Measurements from ENCODE around the gene TLCD3B. TPM values are rescaled to one million over a fixed set of nuclear protein-coding genes. Genes with fewer than 3 reads are reported as not detected.

TLCD3B gene
- total RNA-seq, 3 donors from 2014 or later, result 0.38 to 0.46 TPM; not detected in 1

- Histone ChIP-seq H3K4me3 (no peak overlapping the region), H3K9me3 (no peaks in the 10 kb centered on the region), H3K4me1 (ENCODE audit: low read depth) (peaks cover 45% of the 10 kb centered on the region), H3K36me3 (ENCODE audit: low read depth) (peaks cover 20% of the 10 kb centered on the region)
- intact Hi-C loops (cut with DNase I, micrococcal nuclease), result no loop called here
- ATAC-seq (no peak), DNase-seq (no peak)
- TF ChIP-seq, protein P1, sequence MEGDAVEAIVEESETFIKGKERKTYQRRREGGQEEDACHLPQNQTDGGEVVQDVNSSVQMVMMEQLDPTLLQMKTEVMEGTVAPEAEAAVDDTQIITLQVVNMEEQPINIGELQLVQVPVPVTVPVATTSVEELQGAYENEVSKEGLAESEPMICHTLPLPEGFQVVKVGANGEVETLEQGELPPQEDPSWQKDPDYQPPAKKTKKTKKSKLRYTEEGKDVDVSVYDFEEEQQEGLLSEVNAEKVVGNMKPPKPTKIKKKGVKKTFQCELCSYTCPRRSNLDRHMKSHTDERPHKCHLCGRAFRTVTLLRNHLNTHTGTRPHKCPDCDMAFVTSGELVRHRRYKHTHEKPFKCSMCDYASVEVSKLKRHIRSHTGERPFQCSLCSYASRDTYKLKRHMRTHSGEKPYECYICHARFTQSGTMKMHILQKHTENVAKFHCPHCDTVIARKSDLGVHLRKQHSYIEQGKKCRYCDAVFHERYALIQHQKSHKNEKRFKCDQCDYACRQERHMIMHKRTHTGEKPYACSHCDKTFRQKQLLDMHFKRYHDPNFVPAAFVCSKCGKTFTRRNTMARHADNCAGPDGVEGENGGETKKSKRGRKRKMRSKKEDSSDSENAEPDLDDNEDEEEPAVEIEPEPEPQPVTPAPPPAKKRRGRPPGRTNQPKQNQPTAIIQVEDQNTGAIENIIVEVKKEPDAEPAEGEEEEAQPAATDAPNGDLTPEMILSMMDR (IDR thresholded peaks at IDR 0.05), result no peak
These were observed 36.5 kb upstream of the TLCD3B start for GRCh38 chr16:30067584-30067916.

DNA sequence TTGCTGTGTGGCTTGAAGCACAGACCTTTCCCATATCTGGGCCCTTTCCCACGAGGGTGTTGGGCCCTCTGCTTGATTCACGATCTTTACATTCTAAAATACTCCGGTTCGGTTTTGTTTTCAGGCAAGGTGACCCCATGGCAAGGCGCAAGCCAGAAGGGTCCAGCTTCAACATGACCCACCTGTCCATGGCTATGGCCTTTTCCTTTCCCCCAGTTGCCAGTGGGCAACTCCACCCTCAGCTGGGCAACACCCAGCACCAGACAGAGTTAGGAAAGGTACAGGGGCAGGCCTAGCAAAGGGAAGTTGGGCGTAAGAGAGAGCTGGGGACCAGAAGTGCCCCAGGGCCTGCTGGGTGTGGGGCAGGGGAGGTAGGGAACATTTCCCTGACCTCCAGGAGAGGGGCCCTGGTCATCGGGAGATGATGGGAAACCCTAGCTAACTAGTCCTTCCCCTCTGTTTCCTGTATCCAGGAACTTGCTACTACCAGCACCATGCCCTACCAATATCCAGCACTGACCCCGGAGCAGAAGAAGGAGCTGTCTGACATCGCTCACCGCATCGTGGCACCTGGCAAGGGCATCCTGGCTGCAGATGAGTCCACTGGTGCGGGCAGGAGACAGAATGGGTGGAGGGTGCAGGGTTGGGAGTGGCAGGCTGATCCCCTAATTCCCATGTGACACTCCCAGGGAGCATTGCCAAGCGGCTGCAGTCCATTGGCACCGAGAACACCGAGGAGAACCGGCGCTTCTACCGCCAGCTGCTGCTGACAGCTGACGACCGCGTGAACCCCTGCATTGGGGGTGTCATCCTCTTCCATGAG is 35.9 kb upstream of the TLCD3B start:
- intact Hi-C loops (cut with DNase I, micrococcal nuclease), result no loop called here
- TF ChIP-seq, protein P1 (IDR thresholded peaks at IDR 0.05), result no peak
- H3K4me3 ChIP-seq, result peak overlapping the region; percentile 96
- H3K36me3 ChIP-seq (ENCODE audit: low read depth), result peaks cover 20% of the 10 kb centered on the region
- peaks cover 45% of the 10 kb centered on the region for H3K4me1 ChIP-seq (ENCODE audit: low read depth)
- ATAC-seq (no peak), DNase-seq (peak; percentile 56 to 68 (median 57))
- no peaks in the 10 kb centered on the region for H3K9me3 ChIP-seq

DNA sequence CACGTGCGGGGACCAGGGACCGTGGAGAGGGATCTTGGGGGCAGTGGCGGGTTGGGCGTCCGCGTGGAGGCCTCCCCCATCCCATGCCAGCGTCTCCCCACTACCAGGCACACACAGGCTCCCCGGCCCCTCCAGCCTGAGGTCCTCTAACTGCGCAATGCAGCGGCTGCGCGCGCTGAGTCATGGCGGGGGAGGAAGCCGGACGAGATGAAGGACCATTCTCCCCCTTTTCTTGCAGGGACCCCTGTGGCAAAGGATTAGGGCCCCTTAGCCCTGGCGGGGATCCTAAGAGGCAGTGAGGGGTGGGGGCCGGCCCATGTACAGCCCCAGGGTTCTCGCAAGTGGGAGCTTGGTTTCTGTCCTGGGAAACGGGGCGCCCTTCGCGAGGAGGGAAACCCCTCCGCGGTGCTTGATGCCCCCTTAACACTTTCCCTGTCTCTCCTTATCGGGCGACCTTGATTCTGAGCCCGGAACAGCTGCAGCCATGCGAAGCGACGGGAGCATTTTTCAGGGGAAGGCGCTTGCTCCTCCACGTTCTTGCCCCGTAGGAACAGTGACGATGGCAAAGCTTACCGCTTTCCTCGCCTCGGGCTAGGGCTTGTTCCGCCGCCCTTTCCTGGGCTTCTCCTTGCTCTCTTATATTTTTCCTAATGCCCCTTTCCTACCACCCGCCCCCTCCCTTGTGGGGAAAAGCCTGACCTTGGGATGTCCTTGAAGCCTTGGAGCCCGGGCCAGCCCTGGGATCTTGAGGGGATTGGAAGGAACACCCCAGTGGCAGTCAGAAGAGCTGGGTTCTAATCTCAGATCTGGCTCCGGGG is 35.1 kb upstream of the TLCD3B start:
- DNase-seq (peak in 1 of 3 donors; percentile 39), ATAC-seq (peak; percentile 15)
- intact Hi-C loops (cut with DNase I, micrococcal nuclease), result no loop called here
- TF ChIP-seq, protein P1 (IDR thresholded peaks at IDR 0.05), result no peak
- Histone ChIP-seq H3K4me1 (ENCODE audit: low read depth) (peaks cover 45% of the 10 kb centered on the region), H3K4me3 (peak overlapping the region; percentile 96), H3K36me3 (ENCODE audit: low read depth) (peaks cover 19% of the 10 kb centered on the region), H3K9me3 (no peaks in the 10 kb centered on the region)

DNA sequence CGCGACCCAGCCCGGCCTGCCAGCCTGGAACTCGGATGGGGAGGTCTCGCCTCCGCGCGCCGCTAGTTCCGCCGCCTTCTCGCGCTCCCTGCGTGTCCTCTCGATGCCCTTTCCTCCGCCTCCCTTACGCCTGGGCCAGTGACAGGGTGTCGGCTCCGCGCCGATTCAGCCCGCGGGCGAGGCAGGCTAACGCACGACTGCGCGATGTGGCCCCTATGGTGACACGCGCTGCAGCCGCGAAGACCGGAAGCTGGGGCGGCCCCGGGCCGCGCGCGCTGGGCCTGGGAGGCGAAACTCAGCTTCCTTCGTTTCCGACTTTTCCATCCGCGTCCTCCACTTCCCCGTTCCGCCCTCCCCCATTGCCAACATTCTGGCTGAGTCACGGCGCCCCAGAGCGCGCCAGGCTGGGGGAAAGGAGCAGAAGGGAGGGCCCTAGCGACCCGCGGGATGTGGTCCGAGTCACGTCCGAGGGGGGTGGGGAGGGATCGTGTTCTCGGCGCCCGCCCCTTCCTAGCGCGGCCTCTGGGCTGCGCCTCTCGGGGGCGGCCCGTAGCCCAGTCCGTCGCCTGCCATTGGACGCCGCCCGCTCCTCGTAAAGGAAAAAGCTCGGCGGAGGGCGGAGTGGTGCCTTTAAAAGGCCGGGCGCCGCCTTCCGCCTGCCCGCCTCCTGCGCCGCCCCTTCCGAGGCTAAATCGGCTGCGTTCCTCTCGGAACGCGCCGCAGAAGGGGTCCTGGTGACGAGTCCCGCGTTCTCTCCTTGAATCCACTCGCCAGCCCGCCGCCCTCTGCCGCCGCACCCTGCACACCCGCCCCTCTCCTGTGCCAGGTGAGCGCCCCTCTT is 34.3 kb upstream of the TLCD3B start, which contains the start of gene ALDOA:
Gene ALDOA (plus strand): TSS at position 659 of the 841 bp plus-strand sequence. CDS start 1,138 bp downstream, outside the sequence.
- TF ChIP-seq, protein P1 (IDR thresholded peaks at IDR 0.05), result peak; percentile 5
- peak; percentile 98 to 99 (median 98) for DNase-seq
- H3K36me3 ChIP-seq (ENCODE audit: low read depth), result peaks cover 15% of the 10 kb centered on the region
- H3K9me3 ChIP-seq, result no peaks in the 10 kb centered on the region
- intact Hi-C loops (cut with DNase I, micrococcal nuclease), result no loop called here
- peak within 1 kb of the TSS; percentile 96 for H3K4me3 ChIP-seq
- ATAC-seq, result peak; percentile 88
- H3K4me1 ChIP-seq (ENCODE audit: low read depth), result peaks cover 44% of the 10 kb centered on the region

DNA sequence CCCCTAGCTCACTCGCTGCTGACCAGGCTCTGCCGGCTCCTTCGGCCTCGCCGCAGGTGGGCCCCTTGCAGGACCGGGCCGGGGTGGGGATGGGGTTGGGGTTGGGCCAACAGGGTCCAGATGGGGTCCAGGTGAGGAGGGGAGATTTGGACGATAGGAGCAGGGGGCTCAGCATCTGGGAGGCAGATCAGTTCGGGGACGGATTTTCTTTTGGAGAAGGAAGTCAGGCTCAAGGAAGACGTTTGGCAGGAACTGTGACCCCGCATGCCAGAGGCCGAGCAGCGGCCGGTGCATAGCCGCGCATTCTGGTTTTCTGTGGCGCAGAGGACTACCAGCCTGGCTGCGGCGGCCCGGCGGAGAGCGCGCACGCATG is 33.6 kb upstream of the TLCD3B start:
- peak; percentile 1 for ATAC-seq
- H3K9me3 ChIP-seq, result no peaks in the 10 kb centered on the region
- TF ChIP-seq, protein P1 (IDR thresholded peaks at IDR 0.05), result no peak
- intact Hi-C loops (cut with DNase I, micrococcal nuclease), result no loop called here
- H3K4me1 ChIP-seq (ENCODE audit: low read depth), result peaks cover 38% of the 10 kb centered on the region
- DNase-seq, result no peak
- peaks cover 11% of the 10 kb centered on the region for H3K36me3 ChIP-seq (ENCODE audit: low read depth)
- peak overlapping the region; percentile 96 for H3K4me3 ChIP-seq
